Measurements from ENCODE around the gene P2RX2.

DNA sequence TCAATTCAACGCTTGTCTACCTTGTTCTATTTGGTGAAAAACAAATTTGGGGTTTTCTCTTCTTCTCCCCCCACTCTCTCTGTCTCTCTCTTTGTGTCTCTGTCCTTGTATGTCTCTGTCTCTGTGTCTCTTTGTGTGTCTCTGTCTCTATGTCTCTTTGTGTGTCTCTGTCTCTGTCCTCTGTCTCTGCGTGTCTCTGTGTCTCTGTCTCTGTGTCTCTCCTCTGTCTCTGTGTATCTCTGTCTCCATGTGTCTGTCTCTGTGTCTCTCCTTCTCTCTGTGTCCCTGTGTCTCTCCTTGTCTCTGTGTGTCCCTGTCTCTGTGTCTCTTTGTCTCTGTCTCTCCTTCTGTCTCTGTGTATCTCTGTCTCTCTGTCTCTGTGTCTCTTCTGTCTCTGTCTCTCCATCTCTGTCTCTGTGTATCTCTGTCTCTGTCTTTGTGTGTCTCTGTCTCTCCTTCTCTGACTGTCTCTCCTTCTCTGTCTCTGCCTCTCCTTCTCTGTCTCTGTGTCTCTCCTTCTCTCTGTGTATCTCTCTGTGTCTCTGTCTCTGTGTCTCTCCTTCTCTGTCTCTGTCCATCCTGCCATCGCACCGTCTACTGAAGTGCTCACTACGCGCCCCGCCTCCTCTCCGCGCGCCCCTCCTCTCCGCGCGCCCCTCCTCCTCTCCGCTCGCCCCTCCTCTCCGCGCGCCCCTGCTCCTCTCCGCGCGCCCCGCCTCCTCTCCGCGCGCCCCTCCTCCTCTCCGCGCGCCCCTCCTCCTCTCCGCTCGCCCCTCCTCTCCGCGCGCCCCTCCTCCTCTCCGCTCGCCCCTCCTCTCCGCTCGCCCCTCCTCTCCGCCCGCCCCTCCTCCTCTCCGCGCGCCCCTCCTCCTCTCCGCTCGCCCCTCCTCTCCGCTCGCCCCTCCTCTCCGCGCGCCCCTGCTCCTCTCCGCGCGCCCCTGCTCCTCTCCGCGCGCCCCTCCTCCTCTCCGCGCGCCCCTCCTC lies 21.0 kb upstream of the P2RX2 start:
- TF ChIP-seq RAD21 (IDR thresholded peaks at IDR 0.05; ENCODE audit: low read depth), result no peak
- no peak for TF ChIP-seq CREB1 (IDR thresholded peaks at IDR 0.05; ENCODE audit: low read depth)
- TF ChIP-seq EP300 (IDR thresholded peaks at IDR 0.05; ENCODE audit: borderline replicate concordance), result no peak
- no peak for TF ChIP-seq EGR1 (IDR thresholded peaks at IDR 0.05)
- TF ChIP-seq CEBPB (IDR thresholded peaks at IDR 0.05), result no peak
- TF ChIP-seq, protein P1, sequence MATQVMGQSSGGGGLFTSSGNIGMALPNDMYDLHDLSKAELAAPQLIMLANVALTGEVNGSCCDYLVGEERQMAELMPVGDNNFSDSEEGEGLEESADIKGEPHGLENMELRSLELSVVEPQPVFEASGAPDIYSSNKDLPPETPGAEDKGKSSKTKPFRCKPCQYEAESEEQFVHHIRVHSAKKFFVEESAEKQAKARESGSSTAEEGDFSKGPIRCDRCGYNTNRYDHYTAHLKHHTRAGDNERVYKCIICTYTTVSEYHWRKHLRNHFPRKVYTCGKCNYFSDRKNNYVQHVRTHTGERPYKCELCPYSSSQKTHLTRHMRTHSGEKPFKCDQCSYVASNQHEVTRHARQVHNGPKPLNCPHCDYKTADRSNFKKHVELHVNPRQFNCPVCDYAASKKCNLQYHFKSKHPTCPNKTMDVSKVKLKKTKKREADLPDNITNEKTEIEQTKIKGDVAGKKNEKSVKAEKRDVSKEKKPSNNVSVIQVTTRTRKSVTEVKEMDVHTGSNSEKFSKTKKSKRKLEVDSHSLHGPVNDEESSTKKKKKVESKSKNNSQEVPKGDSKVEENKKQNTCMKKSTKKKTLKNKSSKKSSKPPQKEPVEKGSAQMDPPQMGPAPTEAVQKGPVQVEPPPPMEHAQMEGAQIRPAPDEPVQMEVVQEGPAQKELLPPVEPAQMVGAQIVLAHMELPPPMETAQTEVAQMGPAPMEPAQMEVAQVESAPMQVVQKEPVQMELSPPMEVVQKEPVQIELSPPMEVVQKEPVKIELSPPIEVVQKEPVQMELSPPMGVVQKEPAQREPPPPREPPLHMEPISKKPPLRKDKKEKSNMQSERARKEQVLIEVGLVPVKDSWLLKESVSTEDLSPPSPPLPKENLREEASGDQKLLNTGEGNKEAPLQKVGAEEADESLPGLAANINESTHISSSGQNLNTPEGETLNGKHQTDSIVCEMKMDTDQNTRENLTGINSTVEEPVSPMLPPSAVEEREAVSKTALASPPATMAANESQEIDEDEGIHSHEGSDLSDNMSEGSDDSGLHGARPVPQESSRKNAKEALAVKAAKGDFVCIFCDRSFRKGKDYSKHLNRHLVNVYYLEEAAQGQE (IDR thresholded peaks at IDR 0.05; ENCODE audit: low read depth), result no peak
- TF ChIP-seq FOXM1 (IDR thresholded peaks at IDR 0.05; ENCODE audit: borderline replicate concordance, low read depth), result no peak
- TF ChIP-seq, protein P2, sequence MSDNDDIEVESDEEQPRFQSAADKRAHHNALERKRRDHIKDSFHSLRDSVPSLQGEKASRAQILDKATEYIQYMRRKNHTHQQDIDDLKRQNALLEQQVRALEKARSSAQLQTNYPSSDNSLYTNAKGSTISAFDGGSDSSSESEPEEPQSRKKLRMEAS (IDR thresholded peaks at IDR 0.05), result no peak
- no peak for TF ChIP-seq TEAD4 (IDR thresholded peaks at IDR 0.05)
- no peak for TF ChIP-seq TAF1 (IDR thresholded peaks at IDR 0.05; ENCODE audit: low read depth)
- no peak for TF ChIP-seq ZBTB7A (IDR thresholded peaks at IDR 0.05; ENCODE audit: low read depth)
- TF ChIP-seq, protein P3, sequence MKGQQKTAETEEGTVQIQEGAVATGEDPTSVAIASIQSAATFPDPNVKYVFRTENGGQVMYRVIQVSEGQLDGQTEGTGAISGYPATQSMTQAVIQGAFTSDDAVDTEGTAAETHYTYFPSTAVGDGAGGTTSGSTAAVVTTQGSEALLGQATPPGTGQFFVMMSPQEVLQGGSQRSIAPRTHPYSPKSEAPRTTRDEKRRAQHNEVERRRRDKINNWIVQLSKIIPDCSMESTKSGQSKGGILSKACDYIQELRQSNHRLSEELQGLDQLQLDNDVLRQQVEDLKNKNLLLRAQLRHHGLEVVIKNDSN (IDR thresholded peaks at IDR 0.05), result no peak

Data from Ishikawa (cell line).